Dermis blood vessel endothelial cell (primary cell): ENCODE results near the gene OR10K1. TPM values are rescaled to one million over a fixed set of nuclear protein-coding genes. Genes with fewer than 3 reads are reported as not detected.

ENCODE experiments used
- total RNA-seq: library from RNA; depleted of rRNA; stranded (reverse); fragments of >200 nt; gene quantifications from 2 replicates; pipeline ENCODE4 v1.2.3, GENCODE V29; 2014

The OR10K1 gene
- total RNA-seq, 1 donor from 2014 or later: not detected

Other genes with a start within 250 kb of the OR10K1 start
- gene CD1A, start 207.4 kb upstream of the OR10K1 start, total RNA-seq: not detected in 2 replicates
- gene CD1C, start 171.9 kb upstream of the OR10K1 start, total RNA-seq: not detected in 2 replicates
- gene CD1B, start 130.3 kb upstream of the OR10K1 start, total RNA-seq: not detected in 2 replicates
- not detected in 2 replicates for gene CD1E, start 107.9 kb upstream of the OR10K1 start, total RNA-seq
- not detected in 2 replicates for gene OR10T2, start 62.4 kb upstream of the OR10K1 start, total RNA-seq
- gene OR10K2, start 35.6 kb upstream of the OR10K1 start, total RNA-seq: not detected in 2 replicates
- not detected in 2 replicates for gene OR10R2, start 10.4 kb downstream of the OR10K1 start, total RNA-seq
- gene OR6Y1, start 92.6 kb downstream of the OR10K1 start, total RNA-seq: not detected in 2 replicates
- not detected in 2 replicates for gene OR6P1, start 108.7 kb downstream of the OR10K1 start, total RNA-seq
- gene OR10X1, start 118.1 kb downstream of the OR10K1 start, total RNA-seq: not detected in 2 replicates
- not detected in 2 replicates for gene OR10Z1, start 143.4 kb downstream of the OR10K1 start, total RNA-seq
- gene SPTA1, start 224.9 kb downstream of the OR10K1 start, total RNA-seq: 2.0 and 3.1 TPM in 2 replicates
- gene OR6K2, start 238.8 kb downstream of the OR10K1 start, total RNA-seq: not detected in 2 replicates